Measurements from ENCODE around the gene EMX1.

DNA sequence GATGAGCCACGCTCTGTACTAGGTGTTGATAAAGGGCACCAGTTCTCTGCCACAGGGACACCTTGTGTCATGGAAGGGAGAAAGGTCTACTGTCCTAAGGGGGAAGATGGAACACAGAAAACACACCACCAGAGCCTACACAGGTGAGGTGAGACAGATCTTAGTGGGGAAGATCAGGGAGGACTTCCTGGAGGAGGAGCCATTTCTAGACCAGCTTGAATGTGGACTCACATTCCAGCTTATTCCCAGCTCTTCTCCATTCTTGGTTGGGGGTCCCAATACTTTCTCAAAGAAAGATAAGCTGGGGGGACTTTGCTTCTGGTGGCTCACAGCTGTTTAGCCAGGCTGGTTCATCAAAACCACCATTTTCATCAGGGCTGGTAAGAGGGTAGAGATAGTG lies 36.2 kb downstream of the EMX1 start:
- TF ChIP-seq POLR2A (IDR thresholded peaks at IDR 0.05) = no peak
- TF ChIP-seq, protein P1, sequence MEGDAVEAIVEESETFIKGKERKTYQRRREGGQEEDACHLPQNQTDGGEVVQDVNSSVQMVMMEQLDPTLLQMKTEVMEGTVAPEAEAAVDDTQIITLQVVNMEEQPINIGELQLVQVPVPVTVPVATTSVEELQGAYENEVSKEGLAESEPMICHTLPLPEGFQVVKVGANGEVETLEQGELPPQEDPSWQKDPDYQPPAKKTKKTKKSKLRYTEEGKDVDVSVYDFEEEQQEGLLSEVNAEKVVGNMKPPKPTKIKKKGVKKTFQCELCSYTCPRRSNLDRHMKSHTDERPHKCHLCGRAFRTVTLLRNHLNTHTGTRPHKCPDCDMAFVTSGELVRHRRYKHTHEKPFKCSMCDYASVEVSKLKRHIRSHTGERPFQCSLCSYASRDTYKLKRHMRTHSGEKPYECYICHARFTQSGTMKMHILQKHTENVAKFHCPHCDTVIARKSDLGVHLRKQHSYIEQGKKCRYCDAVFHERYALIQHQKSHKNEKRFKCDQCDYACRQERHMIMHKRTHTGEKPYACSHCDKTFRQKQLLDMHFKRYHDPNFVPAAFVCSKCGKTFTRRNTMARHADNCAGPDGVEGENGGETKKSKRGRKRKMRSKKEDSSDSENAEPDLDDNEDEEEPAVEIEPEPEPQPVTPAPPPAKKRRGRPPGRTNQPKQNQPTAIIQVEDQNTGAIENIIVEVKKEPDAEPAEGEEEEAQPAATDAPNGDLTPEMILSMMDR (IDR thresholded peaks at IDR 0.05) = no peak

All from ovary (tissue), 3 donors.